A549 (cell line): ENCODE measurements around the gene TMOD2. TPM values are rescaled to one million over a fixed set of nuclear protein-coding genes. Genes with fewer than 3 reads are reported as not detected.

Experiments used
- ATAC-seq, 2 experiments: fragments of 200-7000 bp in 1 of 2; fragments of >200 bp in 1 of 2; cut with Nextera tagmentation in 1 of 2; cut with Tn5 transposase in 1 of 2; 3 replicates each; pipeline versions ENCODE4 v1.8.0 to v1.9.1; 2018 to 2020; ENCODE audit warnings: mild to moderate bottlenecking in 1 of 2, moderate library complexity in 1 of 2
- CTCF ChIA-PET: fragments of 300-600 bp; sonication (Branson Sonifier 250); formaldehyde crosslinking; extraction: SDS; loops from one replicate; lab custom pipeline; 2021; ENCODE audit warnings: antibody characterized with exemption, inconsistent platforms; lab: Yijun Ruan, JAX
- POLR2A ChIA-PET: fragments of 350-600 bp; formaldehyde crosslinking; extraction: SDS; loops from one replicate; lab custom pipeline; 2021; ENCODE audit warnings: antibody characterized with exemption, inconsistent platforms; lab: Yijun Ruan, JAX
- DNase-seq, 2 experiments: peaks; one replicate each; pipeline versions ENCODE4 v3.0.0 to v3.0.0-alpha.2; 2011 to 2016; ENCODE audit warnings: low read depth in 1 of 2, low spot score in 1 of 2
- FAIRE-seq: peaks from 2 replicates; lab custom pipeline; 2011; peaks lifted over from hg19 to GRCh38; lab: Jason Lieb, UNC
- H3K27ac ChIP-seq, 2 experiments: fragments of >200 bp; sonication (Bioruptor Twin); formaldehyde crosslinking; 3 replicates each; pipeline ENCODE4 v1.5.1; 2016 to 2017
- H3K4me1 ChIP-seq: fragments of >200 bp; sonication (Bioruptor Twin); formaldehyde crosslinking; 3 replicates; pipeline ENCODE4 v1.6.1; 2016
- H3K4me2 ChIP-seq: fragments of >200 bp; sonication (Bioruptor Twin); formaldehyde crosslinking; 3 replicates; pipeline ENCODE4 v1.6.1; 2016
- H3K4me3 ChIP-seq: fragments of >200 bp; sonication (Bioruptor Twin); formaldehyde crosslinking; 3 replicates; pipeline ENCODE4 v1.5.1; 2016
- H3K9me3 ChIP-seq: fragments of >200 bp; sonication (Bioruptor Twin); formaldehyde crosslinking; 3 replicates; pipeline ENCODE4 v1.6.1; 2016
- BHLHE40 ChIP-seq: IDR thresholded peaks from 2 replicates; pipeline ENCODE4 v1.6.1; 2012; ENCODE audit warnings: low read depth, low read length, inconsistent platforms
- CBX2 ChIP-seq: fragments of 200-600 bp; sonication (generic); IDR thresholded peaks from 2 replicates; pipeline ENCODE4 v1.6.1; 2016; ENCODE audit warnings: low read depth, mild to moderate bottlenecking, borderline replicate concordance
- CBX8 ChIP-seq: fragments of 200-600 bp; sonication (generic); IDR thresholded peaks from 2 replicates; pipeline ENCODE4 v1.6.1; 2016
- CTCF ChIP-seq: fragments of >200 bp; sonication (Bioruptor Twin); formaldehyde crosslinking; IDR thresholded peaks from 3 replicates; pipeline ENCODE4 v1.5.1; 2016
- ESRRA ChIP-seq: fragments of 150-350 bp; IDR thresholded peaks from 2 replicates; pipeline ENCODE4 v1.6.1; 2014; ENCODE audit warnings: mild to moderate bottlenecking, low read length, borderline replicate concordance
- FOSL2 ChIP-seq, 2 experiments: fragments of 450-650 bp in 1 of 2; fragments of >200 bp in 1 of 2; sonication (Bioruptor Twin) in 1 of 2; formaldehyde crosslinking; IDR thresholded peaks; 2 replicates each; pipeline versions ENCODE4 v1.5.0 to v1.6.1; 2016 to 2020; ENCODE audit warnings: mild to moderate bottlenecking in 1 of 2, moderate library complexity in 1 of 2
- GATA3 ChIP-seq: IDR thresholded peaks from 2 replicates; pipeline ENCODE4 v1.6.1; 2012; ENCODE audit warnings: borderline replicate concordance
- HES2 ChIP-seq: fragments of >200 bp; sonication (Bioruptor Twin); formaldehyde crosslinking; IDR thresholded peaks from 2 replicates; pipeline ENCODE4 v1.6.1; 2016
- HOXA7 ChIP-seq: fragments of 250-450 bp; sonication (Bioruptor Pico); IDR thresholded peaks from 2 replicates; pipeline ENCODE4 v1.5.0; 2020; ENCODE audit warnings: mild to moderate bottlenecking, moderate library complexity
- JUNB ChIP-seq: fragments of >200 bp; sonication (Bioruptor Twin); formaldehyde crosslinking; IDR thresholded peaks from 2 replicates; pipeline ENCODE4 v1.6.1; 2016
- KDM1A ChIP-seq: fragments of 200-600 bp; sonication (generic); IDR thresholded peaks from 2 replicates; pipeline ENCODE4 v1.6.1; 2016; ENCODE audit warnings: low read depth, mild to moderate bottlenecking
- MAFK ChIP-seq: fragments of 450-650 bp; IDR thresholded peaks from 2 replicates; pipeline ENCODE4 v1.6.1; 2014; ENCODE audit not compliant: partially characterized antibody
- NFE2L2 ChIP-seq: fragments of 150-350 bp; conservative IDR thresholded peaks from 2 replicates; pipeline ENCODE4 v1.6.1; 2014; ENCODE audit warnings: low read length
- NPAS2 ChIP-seq: fragments of 250-450 bp; sonication (Bioruptor Pico); IDR thresholded peaks from 2 replicates; pipeline ENCODE4 v1.8.0; 2022; ENCODE audit warnings: mild to moderate bottlenecking, moderate library complexity, borderline replicate concordance
- NR3C1 ChIP-seq: fragments of >200 bp; sonication (Bioruptor Twin); formaldehyde crosslinking; IDR thresholded peaks from 3 replicates; pipeline ENCODE4 v1.6.1; 2017
- PBX3 ChIP-seq: IDR thresholded peaks from 2 replicates; pipeline ENCODE4 v1.6.1; 2012
- POLR2A ChIP-seq: IDR thresholded peaks from 2 replicates; pipeline ENCODE4 v1.6.1; 2012; ENCODE audit warnings: mild to moderate bottlenecking, low read length
- POLR2AphosphoS2 ChIP-seq: conservative IDR thresholded peaks from 2 replicates; pipeline ENCODE4 v1.6.1; 2012; ENCODE audit warnings: low read length, improper control_type of control experiment, inconsistent platforms
- RARB ChIP-seq: fragments of 250-450 bp; sonication (Bioruptor Pico); IDR thresholded peaks from 2 replicates; pipeline ENCODE4 v1.8.0; 2021; ENCODE audit warnings: mild to moderate bottlenecking, moderate library complexity
- REST ChIP-seq: fragments of 200-600 bp; sonication (generic); IDR thresholded peaks from 2 replicates; pipeline ENCODE4 v1.6.1; 2016; ENCODE audit warnings: antibody characterized with exemption, mild to moderate bottlenecking, moderate library complexity
- RNF2 ChIP-seq: fragments of 200-600 bp; sonication (generic); IDR thresholded peaks from 2 replicates; pipeline ENCODE4 v1.6.1; 2016; ENCODE audit warnings: low read depth, mild to moderate bottlenecking, antibody characterized with exemption, moderate library complexity, borderline replicate concordance
- SMC3 ChIP-seq: fragments of >200 bp; sonication (Bioruptor Twin); formaldehyde crosslinking; IDR thresholded peaks from 3 replicates; pipeline ENCODE4 v1.6.1; 2018; ENCODE audit warnings: inconsistent platforms
- TFCP2L1 ChIP-seq: fragments of 250-450 bp; sonication (Bioruptor Pico); IDR thresholded peaks from 2 replicates; pipeline ENCODE4 v1.5.0; 2021; ENCODE audit warnings: mild to moderate bottlenecking
- TP53 ChIP-seq: fragments of 250-450 bp; sonication (Bioruptor Pico); IDR thresholded peaks from 2 replicates; pipeline ENCODE4 v1.5.0; 2021; ENCODE audit warnings: mild to moderate bottlenecking, moderate library complexity
- USF2 ChIP-seq: fragments of 450-650 bp; IDR thresholded peaks from 2 replicates; pipeline ENCODE4 v1.6.1; 2014; ENCODE audit warnings: antibody characterized with exemption
- WGBS: methylation state at CpG from one replicate; pipeline ENCODE4 v1.1.6; 2017; ENCODE audit errors: missing lambda C conversion rate; 5-methylcytosine and 5-hydroxymethylcytosine counted together
- polyA plus RNA-seq, 4 experiments: library from polyadenylated mRNA; depleted of rRNA in 3 of 4; stranded (reverse); fragments of >200 nt; fragmentation: RNase III in 1 of 4; extraction: RNeasy Plus Mini Kit Qiagen cat#74134 plus additional on column Dnase treatment in 1 of 4; gene quantifications; 2 replicates in 3 of 4; 3 replicates in 1 of 4; pipeline ENCODE4 v1.2.3, GENCODE V29; 2011 to 2017

Gene TMOD2
- polyA plus RNA-seq, 2 of the 4 experiments (the other 2 are of a cell fraction), result 2.1 to 2.5 TPM

- no peak for ATAC-seq
- TF ChIP-seq HOXA7 (no peak), GATA3 (no peak), POLR2AphosphoS2 (no peak), CBX8 (no peak), TFCP2L1 (CRISPR knock-in tag) (no peak), TP53 (CRISPR knock-in tag) (no peak), HES2 (no peak), ESRRA (no peak), USF2 (no peak), KDM1A (no peak), PBX3 (no peak), BHLHE40 (no peak), JUNB (no peak), RNF2 (no peak)
- CTCF ChIA-PET, result interaction anchor here (1.5 kb wide), 1 partner anchor 144 kb away, joined by 5 read pairs; no protein-coding TSS in a partner anchor
- FAIRE-seq, result no peak
- 55% methylated on average over 4 of the region's 4 CpGs for WGBS
- Histone ChIP-seq H3K4me2 (no peak overlapping the region; the same call in 2 of the 3 replicates), H3K4me3 (no peak overlapping the region), H3K27ac (0 out of 6 replicates have a peak overlapping the region, but pooled peaks of 1 of the 2 experiments have one; percentile 5), H3K9me3 (no peaks in the 10 kb centered on the region), H3K4me1 (peaks cover 36% of the 10 kb centered on the region)
- no peak for DNase-seq
- POLR2A ChIA-PET, result no interaction called here
These were observed 42.3 kb downstream of the TMOD2 start for GRCh38 chr15:51793521-51794305.

- peak overlapping the region; percentile 30 for H3K4me3 ChIP-seq
- ATAC-seq, result peak; percentile 81 to 93
- CTCF ChIA-PET, result interaction anchor here (1.9 kb wide), 1 partner anchor 20 kb away, joined by 10 read pairs; no protein-coding TSS in a partner anchor
- peak overlapping the region; percentile 87 for H3K4me2 ChIP-seq
- H3K9me3 ChIP-seq, result no peaks in the 10 kb centered on the region
- peak; percentile 56 for FAIRE-seq
- H3K4me1 ChIP-seq, result peaks cover 52% of the 10 kb centered on the region
- peak; percentile 49 to 81 for DNase-seq
- H3K27ac ChIP-seq, result peak overlapping the region; percentile 71 to 81
- POLR2A ChIA-PET, result interaction anchor here (0.6 kb wide), 1 partner anchor 228 kb away, joined by 4 read pairs; no protein-coding TSS in a partner anchor
- WGBS, result 10% methylated on average over 10 of the region's 10 CpGs
- TF ChIP-seq CBX2, result no peak
- no peak for TF ChIP-seq MAFK
- no peak for TF ChIP-seq CTCF
- no peak for TF ChIP-seq SMC3
- TF ChIP-seq FOSL2 (IDR thresholded peaks at IDR 0.05), result peak; percentile 35; the same call in 1 of the 2 replicates
- peak; percentile 76 for TF ChIP-seq FOSL2 (CRISPR knock-in tag; IDR thresholded peaks at IDR 0.05)
- no peak for TF ChIP-seq NFE2L2
- TF ChIP-seq USF2, result no peak
- TF ChIP-seq HOXA7, result no peak
- TF ChIP-seq NPAS2 (CRISPR knock-in tag), result no peak
- TF ChIP-seq RARB (CRISPR knock-in tag), result no peak
- no peak for TF ChIP-seq KDM1A
- no peak for TF ChIP-seq CBX8
- no peak for TF ChIP-seq REST
- no peak for TF ChIP-seq POLR2A
- TF ChIP-seq NR3C1, result no peak
These were observed 45.5 kb downstream of the TMOD2 start for GRCh38 chr15:51796847-51797401.
